ENCODE results near the gene CEP85.
"Not testable (repeated sequence)": the region's sequence is repeated elsewhere in the genome, so short reads cannot be mapped to it uniquely, and the experiment has no call there.

Gene CEP85

DNA sequence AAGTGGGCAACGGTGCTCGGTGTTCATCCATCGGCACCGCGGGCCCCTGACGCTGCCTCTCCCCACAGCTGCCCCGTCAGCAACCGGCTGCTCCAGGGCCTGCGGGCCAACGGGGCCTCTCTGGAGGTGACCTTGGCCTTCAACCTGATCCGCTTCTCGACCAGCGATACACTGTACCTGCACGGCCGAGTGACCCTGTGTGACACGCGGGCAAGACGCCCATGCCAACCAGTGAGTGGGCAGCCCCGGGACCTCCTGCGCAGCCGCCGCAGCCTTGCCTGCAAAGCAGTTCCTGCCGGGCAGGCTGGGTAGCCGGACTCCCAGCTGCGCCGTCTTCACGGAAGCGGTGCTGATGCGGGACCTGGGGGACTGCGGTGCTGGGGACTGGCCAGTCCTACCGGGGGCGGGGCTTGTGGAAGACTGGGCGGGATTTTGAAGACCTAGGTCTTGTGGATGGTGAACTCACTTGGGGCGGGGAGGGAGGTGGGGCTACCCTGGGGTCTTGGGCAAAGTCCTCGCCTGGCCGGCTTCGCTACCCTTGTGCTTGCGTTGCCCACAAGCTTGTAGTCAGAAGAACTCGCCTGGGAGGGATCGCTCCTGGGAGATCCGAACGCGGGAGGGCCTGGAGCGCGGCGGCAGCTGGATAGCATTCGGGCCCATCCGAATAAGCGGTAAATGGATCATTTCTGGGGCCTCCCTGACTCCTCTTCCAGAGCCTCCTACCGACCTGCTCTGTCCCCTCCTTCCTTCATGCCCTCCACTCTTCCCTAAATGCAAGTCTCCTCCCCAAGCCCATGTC lies 8.8 kb upstream of the CEP85 start:
- no peak for DNase-seq (ENCODE audit: low spot score)

DNA sequence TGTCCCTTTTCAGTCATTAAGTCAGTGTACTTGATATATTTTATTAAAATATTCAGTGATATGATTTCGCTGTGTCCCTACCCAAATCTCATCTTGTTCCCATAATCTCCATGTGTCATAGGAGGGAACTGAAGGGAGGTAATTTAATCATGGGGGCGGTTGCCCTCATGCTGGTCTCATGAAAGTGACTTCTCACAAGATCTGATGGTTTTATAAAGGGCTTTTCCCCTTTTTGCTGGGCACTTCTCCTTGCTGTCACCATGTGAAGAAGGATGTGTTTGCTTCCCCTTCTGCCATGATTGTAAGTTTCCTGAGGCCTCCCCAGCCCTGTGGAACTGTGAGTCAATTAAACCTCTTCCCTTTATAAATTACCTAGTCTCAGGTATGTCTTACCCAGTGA lies 3.3 kb upstream of the CEP85 start:
- not testable (repeated sequence) for DNase-seq (ENCODE audit: low spot score)

- peak; percentile 76 for DNase-seq (ENCODE audit: low spot score)
Observed at GRCh38 chr1:26234644-26235370, 807 bp downstream of the CEP85 start.

DNA sequence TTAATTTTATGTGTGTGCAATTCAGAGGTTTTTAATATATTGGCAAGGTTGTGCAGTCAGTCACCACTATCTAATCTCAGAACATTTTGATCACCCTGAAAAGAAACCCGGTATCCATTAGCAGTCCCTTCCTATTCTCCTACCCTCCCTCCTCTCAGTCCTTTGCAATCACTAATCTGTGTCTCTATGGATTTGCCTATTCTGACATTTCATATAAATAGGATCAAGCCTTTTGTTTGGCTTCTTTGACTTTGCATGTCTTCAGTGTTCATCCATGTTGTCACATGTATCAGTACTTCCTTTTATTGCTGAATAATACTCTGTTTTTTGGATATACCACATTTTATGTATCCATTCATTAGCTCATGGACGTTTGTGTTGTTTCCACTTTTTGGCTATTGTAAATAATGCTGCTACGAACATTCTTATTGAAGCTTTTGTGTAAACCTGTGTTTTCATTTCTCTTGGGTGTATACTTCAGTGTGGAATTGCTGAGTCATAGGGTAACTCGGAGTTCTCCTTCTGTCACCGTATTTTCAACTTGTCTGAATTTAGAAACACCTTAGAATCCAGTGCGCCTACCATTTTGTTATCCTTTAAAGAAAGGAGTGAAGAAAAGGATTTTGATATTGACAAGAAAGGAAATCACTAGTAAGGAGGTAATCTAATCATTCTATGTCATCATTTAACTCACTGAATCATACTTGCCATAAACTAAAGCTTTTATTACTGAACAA lies 3.4 kb downstream of the CEP85 start:
- peak; percentile 83 for DNase-seq (ENCODE audit: low spot score)

GRCh38 chr1:26239936-26240335 lies 5.9 kb downstream of the CEP85 start:
- no peak for DNase-seq (ENCODE audit: low spot score)

DNA sequence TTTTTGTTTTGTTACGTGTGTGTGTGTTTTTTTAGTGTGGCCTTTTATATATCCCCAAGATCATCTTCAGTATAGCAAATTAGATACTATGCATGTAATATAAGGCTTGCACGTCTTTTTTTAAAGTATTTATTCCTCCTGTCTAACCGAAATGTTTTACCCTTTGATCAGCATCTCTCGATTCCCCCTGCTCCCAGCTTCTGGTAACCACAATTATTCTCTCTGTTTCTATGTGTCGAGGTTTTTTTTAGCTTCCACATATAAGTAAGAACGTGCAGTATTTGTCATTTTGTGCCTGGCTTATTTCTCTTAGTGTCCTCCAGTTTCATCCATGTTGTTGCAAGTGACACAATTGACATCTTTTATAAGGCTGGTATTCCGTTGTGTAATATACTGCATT lies 18.7 kb downstream of the CEP85 start:
- no peak for DNase-seq (ENCODE audit: low spot score)

GRCh38 chr1:26254404-26254803 lies 20.4 kb downstream of the CEP85 start:
- DNase-seq (ENCODE audit: low spot score) = no peak

DNA sequence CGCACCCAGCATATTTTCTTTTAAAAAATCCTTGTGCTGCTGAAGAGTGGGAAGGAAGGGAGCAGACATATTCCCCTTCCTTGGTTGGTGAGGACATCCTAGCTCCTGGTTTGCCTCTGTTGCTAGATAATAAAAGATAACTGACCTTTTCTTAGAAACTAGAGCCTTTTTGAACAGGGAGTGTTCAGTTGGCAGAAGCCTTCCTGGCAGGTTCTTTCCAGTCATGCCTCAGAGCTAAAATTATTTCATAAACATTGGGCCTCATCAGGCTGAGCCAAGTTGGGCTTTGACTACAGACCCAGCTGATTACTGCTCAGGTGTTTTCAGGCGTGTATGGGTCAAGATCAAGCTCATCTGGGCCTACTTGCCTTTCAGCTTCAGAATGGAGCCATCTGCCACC lies 23.2 kb downstream of the CEP85 start:
- DNase-seq (ENCODE audit: low spot score) = no peak

- DNase-seq (ENCODE audit: low spot score) = no peak
Observed at GRCh38 chr1:26259005-26259404, 25.0 kb downstream of the CEP85 start.

DNA sequence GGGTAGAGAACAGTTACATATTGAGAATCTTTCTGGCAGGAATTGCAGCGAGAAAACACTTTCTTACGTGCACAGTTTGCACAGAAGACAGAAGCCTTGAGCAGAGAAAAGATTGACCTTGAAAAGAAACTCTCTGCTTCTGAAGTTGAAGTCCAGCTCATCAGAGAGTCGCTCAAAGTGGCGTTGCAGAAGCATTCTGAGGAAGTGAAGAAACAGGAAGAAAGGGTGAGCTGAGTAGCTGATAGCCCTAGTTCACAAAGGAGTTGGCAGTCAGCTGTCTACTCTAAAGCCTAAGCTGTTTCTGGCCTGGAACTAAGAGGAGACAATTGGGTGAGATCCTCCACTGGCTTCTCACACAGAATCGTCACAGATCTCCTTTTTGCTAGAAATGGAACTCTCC lies 25.6 kb downstream of the CEP85 start:
- DNase-seq (ENCODE audit: low spot score) = no peak

- DNase-seq (ENCODE audit: low spot score) = no peak
Observed at GRCh38 chr1:26263212-26263611, 29.2 kb downstream of the CEP85 start.

- DNase-seq (ENCODE audit: low spot score) = no peak
Observed at GRCh38 chr1:26265405-26265804, 31.4 kb downstream of the CEP85 start.

GRCh38 chr1:26268290-26269197 lies 34.5 kb downstream of the CEP85 start:
- DNase-seq (ENCODE audit: low spot score) = no peak

- DNase-seq (ENCODE audit: low spot score) = no peak
Observed at GRCh38 chr1:26269198-26269550, 35.2 kb downstream of the CEP85 start.

- no peak for DNase-seq (ENCODE audit: low spot score)
Observed at GRCh38 chr1:26274801-26275425, 40.9 kb downstream of the CEP85 start.

GRCh38 chr1:26275580-26276431 lies 41.8 kb downstream of the CEP85 start:
- DNase-seq (ENCODE audit: low spot score) = peak; percentile 93

GRCh38 chr1:26276432-26276838 lies 42.4 kb downstream of the CEP85 start:
- no peak for DNase-seq (ENCODE audit: low spot score)

GRCh38 chr1:26277261-26277661 lies 43.3 kb downstream of the CEP85 start:
- no peak for DNase-seq (ENCODE audit: low spot score)

DNA sequence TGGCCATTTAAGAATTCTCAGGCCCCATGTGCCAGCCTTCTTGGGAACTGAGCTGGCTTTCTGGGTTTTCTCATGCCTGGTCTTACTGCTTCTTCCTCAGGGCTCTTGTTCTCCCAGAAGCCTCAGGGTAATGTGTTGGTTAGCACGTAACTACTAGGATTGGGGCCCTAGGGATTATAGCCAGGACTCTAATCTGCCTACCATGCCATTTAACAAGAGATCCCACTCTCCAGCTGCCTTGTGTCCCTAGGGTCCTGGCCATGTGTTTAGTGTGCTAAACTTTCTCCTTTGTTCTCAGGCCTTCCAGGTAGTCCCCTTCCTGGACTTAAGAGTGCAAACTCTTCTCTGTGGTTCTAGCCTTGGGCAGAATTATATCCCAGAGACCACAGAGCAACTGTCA lies 43.7 kb downstream of the CEP85 start:
- no peak for DNase-seq (ENCODE audit: low spot score)

GRCh38 chr1:26278303-26278702 lies 44.3 kb downstream of the CEP85 start:
- DNase-seq (ENCODE audit: low spot score) = peak; percentile 80

All from hematopoietic multipotent progenitor cell treated with erythropoietin and hydrocortisone succinate and interleukin-3 and kit ligand, for 17 days (in vitro differentiated cells).